ENCODE results near the gene ARPC1B. TPM values are rescaled to one million over a fixed set of nuclear protein-coding genes. Genes with fewer than 3 reads are reported as not detected.
A peak's percentile ranks its signal among the peaks of the same experiment; 100 is the strongest.

ARPC1B gene
- total and polyA plus RNA-seq, 2 donors from 2014 or later: 74.1 to 216 TPM

DNA sequence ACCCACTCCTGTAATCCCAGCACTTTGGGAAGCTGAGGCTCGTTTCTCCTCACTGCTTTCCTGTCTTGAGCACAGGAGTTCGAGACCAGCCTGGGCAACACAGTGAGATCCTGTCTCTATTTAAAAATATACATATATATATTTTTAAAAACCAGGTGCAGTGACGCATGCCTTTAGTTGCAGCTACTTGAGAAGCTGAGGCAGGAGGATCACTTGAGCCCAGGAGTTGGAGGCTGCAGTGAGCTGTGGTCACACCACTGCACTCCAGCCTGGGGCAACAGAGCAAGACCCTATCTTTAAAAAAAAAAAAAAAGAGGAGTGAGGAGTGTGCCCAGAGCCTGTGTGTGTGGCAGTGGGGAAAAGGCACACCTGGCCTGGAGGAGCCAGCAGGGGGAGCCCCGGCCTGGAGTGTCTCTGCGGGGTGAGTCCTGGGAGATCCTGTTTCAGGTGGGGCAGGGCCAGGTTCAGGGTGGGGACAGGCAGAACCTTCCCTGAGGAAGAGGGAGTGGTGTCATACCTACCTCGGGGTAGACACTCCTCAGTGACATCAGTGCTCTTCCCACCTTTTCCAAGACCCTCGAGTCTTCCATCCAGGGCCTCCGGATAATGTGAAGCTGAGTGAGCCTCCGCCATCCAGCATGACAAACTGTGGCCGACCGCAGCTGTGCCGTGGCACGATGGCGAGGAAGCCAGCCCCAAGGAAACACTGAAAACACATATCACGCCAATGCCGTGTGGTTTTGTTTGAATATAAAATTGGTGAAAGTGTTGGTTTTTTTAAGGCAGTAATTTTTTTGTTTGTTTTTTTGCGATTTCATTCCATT is 9.0 kb upstream of the ARPC1B start:
- H3K27me3 ChIP-seq (ENCODE audit: control insufficient read depth, insufficient read depth, low read length): no peaks in the 10 kb centered on the region
- H3K4me1 ChIP-seq (ENCODE audit: control insufficient read depth in 2 of 3, insufficient read depth in 2 of 3, low read depth in 1 of 3, low read length in 3 of 3): no peaks in the 10 kb centered on the region
- peaks cover 0 to 15% (median 14%) of the 10 kb centered on the region in 3 donors for H3K36me3 ChIP-seq (ENCODE audit: control insufficient read depth in 2 of 3, insufficient read depth in 3 of 3, low read length in 3 of 3)
- intact Hi-C loops (cut with DNase I): no loop called here
- TF ChIP-seq, protein P1, sequence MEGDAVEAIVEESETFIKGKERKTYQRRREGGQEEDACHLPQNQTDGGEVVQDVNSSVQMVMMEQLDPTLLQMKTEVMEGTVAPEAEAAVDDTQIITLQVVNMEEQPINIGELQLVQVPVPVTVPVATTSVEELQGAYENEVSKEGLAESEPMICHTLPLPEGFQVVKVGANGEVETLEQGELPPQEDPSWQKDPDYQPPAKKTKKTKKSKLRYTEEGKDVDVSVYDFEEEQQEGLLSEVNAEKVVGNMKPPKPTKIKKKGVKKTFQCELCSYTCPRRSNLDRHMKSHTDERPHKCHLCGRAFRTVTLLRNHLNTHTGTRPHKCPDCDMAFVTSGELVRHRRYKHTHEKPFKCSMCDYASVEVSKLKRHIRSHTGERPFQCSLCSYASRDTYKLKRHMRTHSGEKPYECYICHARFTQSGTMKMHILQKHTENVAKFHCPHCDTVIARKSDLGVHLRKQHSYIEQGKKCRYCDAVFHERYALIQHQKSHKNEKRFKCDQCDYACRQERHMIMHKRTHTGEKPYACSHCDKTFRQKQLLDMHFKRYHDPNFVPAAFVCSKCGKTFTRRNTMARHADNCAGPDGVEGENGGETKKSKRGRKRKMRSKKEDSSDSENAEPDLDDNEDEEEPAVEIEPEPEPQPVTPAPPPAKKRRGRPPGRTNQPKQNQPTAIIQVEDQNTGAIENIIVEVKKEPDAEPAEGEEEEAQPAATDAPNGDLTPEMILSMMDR (IDR thresholded peaks at IDR 0.05; ENCODE audit: borderline replicate concordance, extremely low read depth, insufficient read depth): peak; percentile 57
- FAIRE-seq (no peak), DNase-seq (peak in 3 of 5 donors; percentile 25 to 75 (median 48))
- no peaks in the 10 kb centered on the region for H3K9me3 ChIP-seq (ENCODE audit: control insufficient read depth in 2 of 3, insufficient read depth in 1 of 3, low read length in 3 of 3)
- H3K9ac ChIP-seq (ENCODE audit: low read length in 3 of 3): no peak overlapping the region
- no peak overlapping the region for H3K4me3 ChIP-seq (ENCODE audit: low read length in 3 of 3)
- no peak overlapping the region for H3K27ac ChIP-seq (ENCODE audit: low read depth in 2 of 2, low read length in 2 of 2)

DNA sequence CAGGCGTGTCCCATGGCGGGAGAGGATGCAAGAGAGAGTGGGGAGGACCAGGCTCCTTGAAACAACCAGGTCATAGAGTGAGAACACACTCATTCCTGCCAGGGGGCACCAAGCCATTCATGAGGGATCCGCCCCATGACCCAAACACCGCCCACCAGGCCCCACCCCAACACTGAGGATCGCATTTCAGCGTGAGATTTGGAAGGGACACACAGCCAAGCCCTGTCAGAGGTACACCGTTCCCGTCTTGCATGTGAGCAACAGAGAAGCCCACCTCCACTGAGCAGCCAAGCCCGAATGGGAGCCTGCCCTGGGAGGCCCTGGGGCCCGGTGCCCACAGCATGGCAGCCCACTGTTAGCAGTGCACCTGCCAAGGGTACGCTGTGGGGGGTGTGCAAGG is 7.9 kb upstream of the ARPC1B start:
- H3K27me3 ChIP-seq (ENCODE audit: control insufficient read depth, insufficient read depth, low read length): no peaks in the 10 kb centered on the region
- no peak overlapping the region for H3K9ac ChIP-seq (ENCODE audit: low read length in 3 of 3)
- TF ChIP-seq, protein P1 (IDR thresholded peaks at IDR 0.05; ENCODE audit: borderline replicate concordance, extremely low read depth, insufficient read depth): no peak
- no peaks in the 10 kb centered on the region for H3K4me1 ChIP-seq (ENCODE audit: control insufficient read depth in 2 of 3, insufficient read depth in 2 of 3, low read depth in 1 of 3, low read length in 3 of 3)
- no peak overlapping the region for H3K4me3 ChIP-seq (ENCODE audit: low read length in 3 of 3)
- H3K9me3 ChIP-seq (ENCODE audit: control insufficient read depth in 2 of 3, insufficient read depth in 1 of 3, low read length in 3 of 3): no peaks in the 10 kb centered on the region
- peak in 1 of 5 donors; percentile 61 for DNase-seq
- no peak for FAIRE-seq
- no peak overlapping the region for H3K27ac ChIP-seq (ENCODE audit: low read depth in 2 of 2, low read length in 2 of 2)
- intact Hi-C loops (cut with DNase I): no loop called here
- peaks cover 0 to 15% (median 14%) of the 10 kb centered on the region in 3 donors for H3K36me3 ChIP-seq (ENCODE audit: control insufficient read depth in 2 of 3, insufficient read depth in 3 of 3, low read length in 3 of 3)

DNA sequence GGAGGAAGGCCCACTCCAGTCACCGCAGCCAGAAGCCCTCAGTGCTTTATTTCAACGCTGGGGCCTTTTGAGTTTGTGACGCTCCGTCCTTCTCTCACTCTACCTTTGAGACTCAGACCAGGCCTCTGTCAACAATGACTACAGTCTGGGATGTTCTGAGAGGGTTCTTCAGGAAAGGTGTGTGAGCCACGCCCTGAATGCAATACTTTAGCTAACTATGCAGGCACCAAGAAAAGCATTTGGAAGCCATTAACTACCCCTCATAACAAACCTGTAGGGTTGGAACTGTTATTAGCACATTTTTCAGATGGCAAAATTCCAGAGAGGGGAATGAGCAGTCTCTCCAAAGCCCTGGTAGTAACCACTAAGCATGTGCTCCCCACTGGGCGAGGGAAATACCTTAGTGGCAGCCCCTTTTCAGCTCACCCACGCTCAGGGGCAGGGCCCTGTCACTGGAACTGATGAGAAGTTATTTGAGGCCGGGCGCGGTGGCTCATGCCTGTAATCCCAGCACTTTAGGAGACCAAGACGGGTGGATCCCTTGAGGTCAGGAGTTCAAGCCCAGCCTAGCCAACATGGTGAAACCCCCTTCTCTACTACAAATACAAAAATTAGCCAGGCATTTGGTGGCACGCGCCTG is 5.7 kb upstream of the ARPC1B start:
- peaks cover 0 to 6% (median 0%) of the 10 kb centered on the region in 3 donors for H3K4me1 ChIP-seq (ENCODE audit: control insufficient read depth in 2 of 3, insufficient read depth in 2 of 3, low read depth in 1 of 3, low read length in 3 of 3)
- TF ChIP-seq, protein P1 (IDR thresholded peaks at IDR 0.05; ENCODE audit: borderline replicate concordance, extremely low read depth, insufficient read depth): no peak
- intact Hi-C loops (cut with DNase I): no loop called here
- H3K9ac ChIP-seq (ENCODE audit: low read length in 3 of 3): no peak overlapping the region
- peaks cover 0 to 9% (median 9%) of the 10 kb centered on the region in 3 donors for H3K36me3 ChIP-seq (ENCODE audit: control insufficient read depth in 2 of 3, insufficient read depth in 3 of 3, low read length in 3 of 3)
- peak in 2 of 5 donors; percentile 29 to 42 for DNase-seq
- no peak overlapping the region for H3K27ac ChIP-seq (ENCODE audit: low read depth in 2 of 2, low read length in 2 of 2)
- no peaks in the 10 kb centered on the region for H3K27me3 ChIP-seq (ENCODE audit: control insufficient read depth, insufficient read depth, low read length)
- H3K4me3 ChIP-seq (ENCODE audit: low read length in 3 of 3): no peak overlapping the region
- no peak for FAIRE-seq
- H3K9me3 ChIP-seq (ENCODE audit: control insufficient read depth in 2 of 3, insufficient read depth in 1 of 3, low read length in 3 of 3): no peaks in the 10 kb centered on the region

Data from kidney (tissue), 14 donors.